PC-9 (cell line): ENCODE results near the gene SLC25A21. TPM values are rescaled to one million over a fixed set of nuclear protein-coding genes. Genes with fewer than 3 reads are reported as not detected.
A peak's percentile ranks its signal among the peaks of the same experiment; 100 is the strongest.

Experiments used
- BruUV-seq: library from RNA; stranded (reverse); fragments of 400-500 nt; replicated peaks from 2 replicates; lab custom pipeline; 2021; lab: Mats Ljungman, UMichigan
- CTCF ChIA-PET: fragments of 300-600 bp; sonication (Branson Sonifier 250); formaldehyde crosslinking; loops from one replicate; lab custom pipeline; 2022; ENCODE audit warnings: antibody characterized with exemption; lab: Charles Lee
- POLR2A ChIA-PET: fragments of 300-600 bp; sonication (Branson Sonifier 250); formaldehyde crosslinking; loops from one replicate; lab custom pipeline; 2022; ENCODE audit warnings: antibody characterized with exemption; ENCODE audit not compliant: unreplicated experiment; lab: Charles Lee
- DNase-seq, 2 experiments: peaks; one replicate each; pipeline versions ENCODE4 v3.0.0 to v3.0.0-alpha.2; 2015 to 2022; ENCODE audit warnings: mixed read lengths in 1 of 2
- H2AFZ ChIP-seq: fragments of 200-600 bp; sonication (generic); 2 replicates; pipeline ENCODE4 v1.8.1; 2017; ENCODE audit warnings: antibody characterized with exemption
- H3F3A ChIP-seq: fragments of 200-600 bp; sonication (generic); 2 replicates; pipeline ENCODE4 v1.8.1; 2017; ENCODE audit warnings: antibody characterized with exemption, mild to moderate bottlenecking, low read depth; ENCODE audit not compliant: insufficient read depth
- H3K27ac ChIP-seq: fragments of 200-600 bp; sonication (generic); 2 replicates; pipeline ENCODE4 v1.6.1; 2016; ENCODE audit warnings: mixed run types
- H3K27me3 ChIP-seq: fragments of 200-600 bp; sonication (generic); 2 replicates; pipeline ENCODE4 v1.6.1; 2016; ENCODE audit warnings: low read depth, mixed run types; ENCODE audit not compliant: insufficient read depth
- H3K36me3 ChIP-seq: fragments of 200-600 bp; sonication (generic); 2 replicates; pipeline ENCODE4 v1.6.1; 2016; ENCODE audit warnings: low read depth, mixed run types
- H3K4me1 ChIP-seq: fragments of 200-600 bp; sonication (generic); replicated peaks from 2 replicates; pipeline ENCODE4 v1.6.1; 2016; ENCODE audit warnings: mixed run types; ENCODE audit not compliant: insufficient read depth
- H3K4me2 ChIP-seq: fragments of 200-600 bp; sonication (generic); 2 replicates; pipeline ENCODE4 v1.6.1; 2017; ENCODE audit warnings: mixed run types
- H3K4me3 ChIP-seq: fragments of 200-600 bp; sonication (generic); 2 replicates; pipeline ENCODE4 v1.6.1; 2016; ENCODE audit warnings: mixed run types
- H3K79me2 ChIP-seq: fragments of 200-600 bp; sonication (generic); 2 replicates; pipeline ENCODE4 v1.6.1; 2017; ENCODE audit warnings: low read depth, mixed run types
- H3K9me2 ChIP-seq: fragments of 200-600 bp; sonication (generic); 2 replicates; pipeline ENCODE4 v1.8.1; 2017; ENCODE audit warnings: mild to moderate bottlenecking; ENCODE audit not compliant: insufficient read depth
- H3K9me3 ChIP-seq: fragments of 200-600 bp; sonication (generic); 2 replicates; pipeline ENCODE4 v1.8.1; 2016; ENCODE audit warnings: low read depth; ENCODE audit not compliant: insufficient read depth
- H4K20me1 ChIP-seq: fragments of 200-600 bp; sonication (generic); 2 replicates; pipeline ENCODE4 v1.8.1; 2017; ENCODE audit not compliant: insufficient read depth
- EZH2 ChIP-seq: fragments of 200-600 bp; sonication (generic); IDR thresholded peaks from 2 replicates; pipeline ENCODE4 v1.8.0; 2017; ENCODE audit warnings: antibody characterized with exemption, low read depth
- intact Hi-C: fragments of 100-400 bp; cut with micrococcal nuclease; formaldehyde crosslinking; loops from one replicate; pipeline ENCODE4 v1.10.0; 2022; ENCODE audit not compliant: unreplicated experiment
- total RNA-seq: library from RNA; stranded (reverse); gene quantifications from 2 replicates; pipeline ENCODE4 v1.2.3, GENCODE V29; 2021
- TF ChIP-seq, protein P1 (sequence below): fragments of 200-600 bp; sonication (generic); conservative IDR thresholded peaks from 2 replicates; pipeline ENCODE4 v1.6.1; 2017; ENCODE audit warnings: mixed run types, antibody characterized with exemption, mild to moderate bottlenecking, moderate library complexity

SLC25A21 gene
- total RNA-seq, 1 experiment from 2014 or later: 3.2 TPM

DNA sequence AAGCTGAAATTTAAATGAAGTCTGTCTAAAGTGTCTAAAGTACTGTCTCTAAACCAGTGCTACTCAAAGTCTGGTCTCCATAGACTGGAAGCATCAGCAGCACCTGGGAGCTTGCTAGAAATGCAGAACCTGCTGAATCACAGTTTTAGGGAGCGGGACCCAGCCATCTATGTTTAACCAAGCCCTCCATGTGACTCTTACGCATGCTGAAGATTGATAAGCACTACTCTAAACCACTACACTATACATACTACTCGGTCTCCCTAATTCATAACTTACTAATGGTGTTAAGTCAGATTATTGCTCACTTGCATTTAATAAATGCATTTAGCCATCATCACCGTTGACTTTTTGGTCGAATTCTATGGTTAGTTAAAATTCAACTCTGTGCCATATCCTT lies 88.8 kb downstream of the SLC25A21 start:
- no TSS peak for BruUV-seq
- Histone ChIP-seq H3K27me3 (no peaks in the 10 kb centered on the region), H3K4me2 (no peak overlapping the region), H3F3A (no peaks in the 10 kb centered on the region), H3K27ac (no peak overlapping the region), H2AFZ (no peak overlapping the region), H4K20me1 (no peaks in the 10 kb centered on the region), H3K36me3 (no peaks in the 10 kb centered on the region), H3K4me1 (peaks cover 19% of the 10 kb centered on the region), H3K79me2 (no peaks in the 10 kb centered on the region), H3K9me2 (no peaks in the 10 kb centered on the region), H3K4me3 (no peak overlapping the region), H3K9me3 (peaks cover 8% of the 10 kb centered on the region; the same call in 1 of the 2 replicates)
- intact Hi-C loops: no loop called here
- TF ChIP-seq EZH2: no peak
- TF ChIP-seq, protein P1, sequence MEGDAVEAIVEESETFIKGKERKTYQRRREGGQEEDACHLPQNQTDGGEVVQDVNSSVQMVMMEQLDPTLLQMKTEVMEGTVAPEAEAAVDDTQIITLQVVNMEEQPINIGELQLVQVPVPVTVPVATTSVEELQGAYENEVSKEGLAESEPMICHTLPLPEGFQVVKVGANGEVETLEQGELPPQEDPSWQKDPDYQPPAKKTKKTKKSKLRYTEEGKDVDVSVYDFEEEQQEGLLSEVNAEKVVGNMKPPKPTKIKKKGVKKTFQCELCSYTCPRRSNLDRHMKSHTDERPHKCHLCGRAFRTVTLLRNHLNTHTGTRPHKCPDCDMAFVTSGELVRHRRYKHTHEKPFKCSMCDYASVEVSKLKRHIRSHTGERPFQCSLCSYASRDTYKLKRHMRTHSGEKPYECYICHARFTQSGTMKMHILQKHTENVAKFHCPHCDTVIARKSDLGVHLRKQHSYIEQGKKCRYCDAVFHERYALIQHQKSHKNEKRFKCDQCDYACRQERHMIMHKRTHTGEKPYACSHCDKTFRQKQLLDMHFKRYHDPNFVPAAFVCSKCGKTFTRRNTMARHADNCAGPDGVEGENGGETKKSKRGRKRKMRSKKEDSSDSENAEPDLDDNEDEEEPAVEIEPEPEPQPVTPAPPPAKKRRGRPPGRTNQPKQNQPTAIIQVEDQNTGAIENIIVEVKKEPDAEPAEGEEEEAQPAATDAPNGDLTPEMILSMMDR: no peak
- no peak for DNase-seq
- POLR2A ChIA-PET: no interaction called here
- CTCF ChIA-PET: no interaction called here

DNA sequence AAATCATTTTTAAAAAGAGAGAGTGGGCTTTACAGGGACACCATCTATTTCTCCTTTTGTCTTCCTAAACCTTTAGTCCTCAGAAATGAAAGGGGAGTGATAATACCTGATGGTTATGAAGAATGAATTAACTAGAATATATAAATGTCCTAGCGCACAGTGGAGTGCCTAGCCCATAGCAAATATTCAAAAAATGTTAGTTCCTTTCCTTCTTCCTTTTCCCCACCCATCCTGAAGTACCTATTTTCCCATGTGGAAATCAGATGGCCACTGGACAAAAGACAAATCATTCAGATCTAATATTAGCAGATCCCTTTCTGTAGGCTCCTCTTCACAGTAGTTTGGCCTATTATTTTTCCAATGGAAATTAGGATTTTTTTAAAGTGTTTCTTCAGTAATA lies 90.0 kb downstream of the SLC25A21 start:
- no peak for DNase-seq
- BruUV-seq: no TSS peak
- H4K20me1 ChIP-seq: no peaks in the 10 kb centered on the region
- H3K27ac ChIP-seq: peak overlapping the region; percentile 79; the same call in 1 of the 2 replicates
- H3K9me2 ChIP-seq: no peaks in the 10 kb centered on the region
- peaks cover 19% of the 10 kb centered on the region for H3K4me1 ChIP-seq
- CTCF ChIA-PET: no interaction called here
- no peaks in the 10 kb centered on the region for H3K79me2 ChIP-seq
- H3F3A ChIP-seq: no peaks in the 10 kb centered on the region
- TF ChIP-seq, protein P1: no peak
- TF ChIP-seq EZH2: no peak
- POLR2A ChIA-PET: no interaction called here
- intact Hi-C loops: no loop called here
- H3K9me3 ChIP-seq: peaks cover 8% of the 10 kb centered on the region; the same call in 1 of the 2 replicates
- no peak overlapping the region for H2AFZ ChIP-seq
- H3K4me2 ChIP-seq: no peak overlapping the region
- no peaks in the 10 kb centered on the region for H3K27me3 ChIP-seq
- no peaks in the 10 kb centered on the region for H3K36me3 ChIP-seq
- H3K4me3 ChIP-seq: no peak overlapping the region

DNA sequence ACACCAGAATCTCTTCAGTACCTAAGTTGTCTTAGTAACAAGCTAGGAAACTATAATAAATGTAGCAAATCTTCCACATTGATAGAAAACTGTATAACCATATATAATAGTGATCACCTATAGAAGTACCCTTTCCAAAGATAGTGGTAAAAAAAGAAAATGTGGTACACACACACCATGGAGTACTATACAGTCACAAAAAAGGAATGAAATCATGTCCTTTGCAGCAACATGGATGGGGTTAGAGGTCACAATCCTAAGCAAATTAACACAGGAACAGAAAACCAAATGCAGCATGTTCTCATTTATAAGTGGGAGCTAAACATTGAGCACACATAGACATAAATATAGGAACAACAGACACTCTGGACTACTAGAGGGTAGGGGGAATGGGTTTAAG lies 90.5 kb downstream of the SLC25A21 start:
- CTCF ChIA-PET: no interaction called here
- DNase-seq: no peak
- H3K36me3 ChIP-seq: no peaks in the 10 kb centered on the region
- peaks cover 8% of the 10 kb centered on the region; the same call in 1 of the 2 replicates for H3K9me3 ChIP-seq
- H3K4me3 ChIP-seq: no peak overlapping the region
- no peaks in the 10 kb centered on the region for H3K79me2 ChIP-seq
- H3F3A ChIP-seq: no peaks in the 10 kb centered on the region
- H3K4me2 ChIP-seq: 0 out of 2 replicates have a peak overlapping the region, but pooled peaks have one; percentile 41
- peaks cover 19% of the 10 kb centered on the region for H3K4me1 ChIP-seq
- H2AFZ ChIP-seq: no peak overlapping the region
- H3K9me2 ChIP-seq: no peaks in the 10 kb centered on the region
- no peaks in the 10 kb centered on the region for H4K20me1 ChIP-seq
- peak overlapping the region; percentile 79 for H3K27ac ChIP-seq
- no peaks in the 10 kb centered on the region for H3K27me3 ChIP-seq
- BruUV-seq: no TSS peak
- POLR2A ChIA-PET: no interaction called here
- intact Hi-C loops: loop anchor here (1.0 kb wide), 1 partner anchor 35 kb away; no protein-coding TSS in a partner anchor
- TF ChIP-seq, protein P1: no peak
- TF ChIP-seq EZH2: no peak
